GM19239 (cell line): ENCODE data around the gene GMDS.

ENCODE experiments used
- DNase-seq: peaks from one replicate; pipeline ENCODE4 v3.0.0; 2011; ENCODE audit warnings: low spot score; ENCODE audit not compliant: insufficient read length
- FAIRE-seq: peaks from 2 replicates; lab custom pipeline; 2011; peaks lifted over from hg19 to GRCh38; lab: Jason Lieb, UNC

The GMDS gene

GRCh38 chr6:1966713-1967112 is 278.7 kb downstream of the GMDS start:
- FAIRE-seq (no peak), DNase-seq (no peak)

GRCh38 chr6:1965596-1966224 is 279.7 kb downstream of the GMDS start:
- DNase-seq (no peak), FAIRE-seq (peak; percentile 48)

DNA sequence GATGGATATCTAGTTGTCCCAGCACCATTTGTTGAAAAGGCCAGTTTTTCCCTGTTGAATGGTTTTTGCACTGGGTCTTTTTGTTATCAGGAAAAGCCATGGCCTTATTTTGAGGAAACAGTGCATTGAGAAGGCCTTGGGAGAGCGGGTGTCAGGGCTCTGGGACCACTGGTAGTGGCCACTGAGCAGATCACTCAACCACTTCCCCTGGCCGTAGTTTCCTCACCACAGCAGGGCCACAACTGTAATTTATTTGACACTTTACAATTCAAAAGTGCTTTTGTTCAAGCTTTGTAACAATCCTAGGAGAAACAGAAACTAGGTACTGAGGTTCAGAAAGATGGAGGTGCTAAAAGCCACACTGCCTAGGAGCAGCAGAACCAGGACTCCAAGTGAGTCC is 281.8 kb downstream of the GMDS start:
- no peak for DNase-seq
- FAIRE-seq, result no peak

- DNase-seq (no peak), FAIRE-seq (no peak)
Observed at GRCh38 chr6:1962201-1962600, 283.2 kb downstream of the GMDS start.

DNA sequence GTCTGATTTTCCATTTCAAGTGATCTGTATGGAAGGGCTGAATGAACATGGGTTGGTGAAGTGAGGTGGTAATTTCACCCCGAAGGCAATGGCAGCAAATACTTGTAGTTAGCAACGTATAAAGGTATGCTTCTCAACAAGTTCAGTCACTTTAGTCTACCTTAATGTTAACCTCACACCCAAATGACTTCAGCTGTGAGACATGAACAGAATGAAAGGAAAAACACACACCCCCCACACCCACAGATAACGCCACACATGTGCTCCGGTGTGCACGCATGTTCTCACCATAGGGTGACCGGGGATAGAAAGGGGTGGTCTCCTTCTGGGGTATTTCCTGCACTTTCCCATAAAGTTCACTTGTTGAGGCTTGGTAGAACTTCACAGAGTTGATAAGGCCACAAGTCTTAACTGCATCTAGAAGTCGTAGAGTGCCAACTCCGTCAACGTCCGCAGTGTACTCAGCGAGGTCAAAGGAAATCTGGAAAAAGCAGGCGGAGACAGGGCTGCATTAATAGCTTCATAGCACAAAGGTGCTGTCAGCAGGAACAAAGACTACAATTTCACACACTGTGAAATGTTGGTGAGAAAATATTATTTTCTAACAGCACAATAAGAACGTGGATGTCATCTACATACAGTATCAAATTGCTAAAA is 284.8 kb downstream of the GMDS start:
- FAIRE-seq (no peak), DNase-seq (no peak)

DNA sequence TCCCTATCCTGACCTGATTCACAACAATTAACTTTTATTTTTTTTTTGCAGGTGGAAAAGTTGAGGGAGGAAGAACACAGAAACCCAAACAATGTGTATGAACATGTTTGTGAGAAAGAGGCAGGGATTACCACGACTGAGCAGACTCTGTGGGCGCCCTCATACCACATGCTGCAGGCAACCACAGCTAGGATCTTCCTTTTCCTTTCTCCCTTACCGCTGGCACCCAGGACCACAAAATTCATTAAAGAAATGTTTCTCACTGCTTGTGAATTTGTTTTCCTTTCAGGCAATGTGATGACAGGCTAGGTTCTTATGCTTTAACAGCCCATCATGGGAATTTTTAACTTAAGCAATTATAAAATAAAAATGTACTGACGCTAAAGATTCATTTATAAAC is 287.1 kb downstream of the GMDS start:
- no peak for FAIRE-seq
- no peak for DNase-seq

DNA sequence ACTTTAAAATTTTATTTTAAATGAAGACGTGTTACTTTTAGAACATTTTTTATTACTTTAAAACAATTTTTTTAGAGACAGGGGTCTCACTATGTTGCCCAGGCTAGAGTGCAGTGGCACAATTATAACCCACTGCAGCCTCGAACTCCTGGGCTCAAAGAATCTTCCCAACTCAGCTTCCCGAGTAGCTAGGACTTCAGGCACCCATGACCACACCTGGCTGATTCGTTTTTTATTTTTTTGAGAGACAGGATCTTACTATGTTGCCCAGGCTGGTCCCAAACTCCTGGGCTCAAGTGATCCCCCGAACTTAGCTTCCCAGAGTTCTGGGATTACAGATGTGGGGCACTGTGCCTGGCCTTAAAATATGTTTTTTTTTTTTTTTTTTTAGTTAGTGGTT is 287.7 kb downstream of the GMDS start:
- FAIRE-seq, result no peak
- no peak for DNase-seq

DNA sequence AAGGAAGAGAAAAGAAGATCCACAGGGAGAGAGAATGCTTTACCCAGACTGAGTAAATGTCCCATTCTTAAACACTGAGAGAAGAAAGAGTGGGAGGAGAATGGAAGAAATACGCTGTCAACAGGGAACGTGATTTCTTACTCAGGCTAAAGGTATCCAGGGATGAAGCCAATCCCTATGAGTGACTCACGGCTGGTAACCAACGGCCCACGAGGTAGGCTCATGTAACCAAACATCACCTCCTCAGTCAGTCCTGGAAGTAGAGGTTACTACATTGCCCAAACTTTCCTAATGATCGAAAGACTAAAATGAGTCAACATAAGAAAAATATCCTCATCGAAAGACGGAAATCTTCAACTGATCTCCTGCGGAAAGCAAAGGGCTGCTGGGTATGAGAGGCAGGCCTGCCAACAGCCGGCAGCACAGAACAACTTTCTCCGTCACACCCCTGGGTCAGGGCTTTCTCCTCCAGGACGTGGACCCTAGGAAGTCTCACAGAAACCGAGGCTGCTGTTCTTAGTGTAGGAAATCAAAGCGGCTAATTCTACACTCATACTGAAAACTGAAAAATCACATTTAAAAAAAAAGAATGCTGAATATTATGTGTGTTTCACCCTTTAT is 292.6 kb downstream of the GMDS start:
- no peak for FAIRE-seq
- no peak for DNase-seq

DNA sequence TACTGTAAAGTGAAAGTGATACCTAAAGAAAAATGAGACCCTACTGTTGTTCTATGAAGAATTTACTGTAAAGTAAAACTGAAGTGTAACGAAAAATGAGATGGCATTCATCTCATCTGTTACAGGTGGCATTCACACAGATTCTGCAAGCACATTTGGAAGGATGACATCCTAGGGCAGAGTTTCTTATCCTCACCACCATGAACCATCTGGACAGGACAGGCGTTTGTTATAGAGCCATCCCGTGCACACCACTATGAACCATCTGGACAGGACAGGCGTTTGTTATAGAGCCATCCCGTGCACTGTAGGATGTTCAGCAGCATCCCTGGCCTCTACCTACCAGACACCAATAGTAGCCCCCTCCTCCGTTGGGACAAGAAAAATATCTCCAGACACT is 294.8 kb downstream of the GMDS start:
- FAIRE-seq (no peak), DNase-seq (no peak)

DNA sequence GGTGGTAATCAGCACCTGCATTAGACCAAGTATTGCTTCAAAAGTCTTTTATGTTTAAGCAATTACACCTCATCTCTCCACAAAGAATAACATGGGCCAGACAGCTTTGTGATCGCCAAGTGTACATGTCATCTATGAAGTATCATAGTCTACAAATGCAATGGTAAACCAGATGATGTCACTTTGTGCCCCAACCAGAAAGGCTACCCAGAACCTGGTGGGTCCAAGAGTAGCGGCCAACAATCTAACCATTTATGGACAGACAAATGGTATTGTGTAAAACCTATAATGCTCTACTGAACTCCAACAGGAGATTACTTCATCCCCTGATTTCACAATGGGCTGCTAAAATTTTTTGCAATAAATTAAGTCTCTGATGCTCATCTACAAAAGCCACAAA is 295.9 kb downstream of the GMDS start:
- FAIRE-seq (no peak), DNase-seq (no peak)

DNA sequence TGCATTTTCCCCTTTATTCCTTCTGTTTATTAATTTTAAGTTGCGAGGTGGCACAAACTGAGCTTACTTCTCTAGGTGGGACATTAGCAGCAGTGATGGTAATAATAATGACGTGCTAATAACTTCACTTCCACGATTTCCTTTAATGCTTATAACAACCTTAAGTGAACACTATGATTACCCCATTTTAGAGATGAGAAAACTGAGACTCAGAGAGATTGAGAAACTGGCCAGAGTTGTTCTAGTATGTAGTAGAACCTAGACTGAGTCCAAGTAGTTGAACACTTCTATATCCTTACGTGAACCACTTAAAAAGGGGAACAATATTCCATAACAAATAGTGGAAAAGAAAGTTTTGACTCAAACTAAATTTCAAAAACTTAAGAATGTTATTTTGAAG is 297.5 kb downstream of the GMDS start:
- DNase-seq, result no peak
- FAIRE-seq, result no peak

GRCh38 chr6:1946583-1946982 is 298.8 kb downstream of the GMDS start:
- DNase-seq (no peak), FAIRE-seq (no peak)

DNA sequence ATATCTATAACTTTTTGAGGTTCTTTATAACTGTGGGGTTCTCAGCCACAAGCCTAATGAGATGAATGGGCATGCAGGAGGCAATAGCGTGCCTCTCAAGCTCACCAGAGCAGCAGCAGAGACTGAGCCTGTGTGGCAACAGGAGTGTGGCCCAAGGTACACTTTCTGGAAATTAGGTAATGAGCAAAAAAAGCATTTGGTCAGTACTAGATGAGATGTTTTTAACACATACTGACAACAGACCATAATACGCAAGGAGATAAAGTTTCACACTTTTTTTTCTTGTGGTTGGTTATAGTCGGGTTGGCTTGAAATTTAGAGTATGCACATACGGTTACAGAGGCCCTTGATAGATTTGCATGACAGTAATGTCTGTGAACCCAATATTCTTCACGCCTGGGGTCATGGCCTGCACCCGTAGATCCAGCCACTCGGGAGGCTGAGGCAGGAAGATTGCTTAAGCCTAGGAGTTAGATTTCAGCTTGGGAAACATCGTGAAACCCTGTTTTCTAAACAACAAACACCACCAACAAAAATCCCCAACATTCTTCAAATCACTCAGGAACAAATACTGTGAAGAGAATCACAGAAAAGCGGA is 300.1 kb downstream of the GMDS start:
- no peak for DNase-seq
- FAIRE-seq, result no peak

DNA sequence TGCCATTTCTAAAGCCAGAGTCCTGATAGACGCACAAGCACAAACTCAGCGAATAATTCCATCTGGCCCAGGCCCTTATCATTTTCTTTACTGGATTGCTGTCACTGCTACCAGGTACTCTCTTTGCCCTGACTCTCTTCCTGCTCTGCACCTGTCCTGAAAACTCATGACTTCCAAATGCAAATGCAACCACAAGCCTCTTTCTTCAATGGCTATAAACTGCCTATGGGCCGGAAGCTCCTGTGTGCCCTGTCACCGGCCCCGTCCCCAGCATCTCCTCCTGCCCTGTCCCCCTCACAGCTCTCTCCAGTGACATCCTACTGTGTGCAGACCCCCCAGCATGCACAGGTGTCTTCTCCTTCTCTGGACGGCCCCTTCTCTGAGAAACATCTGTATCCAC is 302.6 kb downstream of the GMDS start:
- FAIRE-seq (no peak), DNase-seq (no peak)

- FAIRE-seq (no peak), DNase-seq (no peak)
Observed at GRCh38 chr6:1941534-1941933, 303.9 kb downstream of the GMDS start.

DNA sequence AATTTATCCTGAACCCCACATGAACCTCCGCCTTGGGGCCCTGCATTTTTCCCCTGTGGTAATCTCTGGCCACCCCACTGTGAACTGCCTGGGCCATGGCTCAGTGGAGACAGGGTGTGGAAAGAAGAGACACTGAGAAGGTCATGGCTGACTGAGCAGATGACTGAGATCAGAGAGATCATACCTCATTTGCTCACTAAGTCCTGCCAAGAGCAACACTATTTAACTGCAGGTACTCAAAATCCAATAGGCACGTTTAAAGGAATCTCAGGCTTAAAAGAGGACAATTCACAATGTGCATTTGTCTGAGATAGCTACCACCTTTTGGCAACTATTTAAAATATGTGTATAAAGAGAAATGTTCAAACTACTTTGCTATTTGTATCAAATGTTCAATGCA is 305.0 kb downstream of the GMDS start:
- DNase-seq, result peak; percentile 4
- FAIRE-seq, result peak; percentile 70

DNA sequence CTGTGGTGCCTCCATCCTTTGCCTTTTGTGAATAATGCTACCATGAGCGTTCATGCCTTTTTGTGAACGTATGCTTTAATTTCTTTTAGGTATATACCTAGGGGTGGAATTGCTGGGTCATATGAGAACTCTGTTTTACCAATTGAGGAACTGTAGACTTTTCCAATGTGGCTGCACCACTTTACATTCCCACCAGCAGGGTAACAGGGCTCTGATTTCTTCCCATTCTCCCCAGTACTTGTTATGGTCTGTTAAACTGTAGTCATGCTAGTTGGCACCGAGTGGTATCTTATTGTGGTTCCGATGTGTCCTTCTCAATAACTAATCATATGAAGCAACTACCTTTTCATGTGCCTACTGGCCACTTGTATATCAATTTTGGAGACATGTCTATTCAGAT is 312.1 kb downstream of the GMDS start:
- DNase-seq (no peak), FAIRE-seq (no peak)

GRCh38 chr6:1931817-1932216 is 313.6 kb downstream of the GMDS start:
- DNase-seq, result no peak
- FAIRE-seq, result no peak

GRCh38 chr6:1930356-1930755 is 315.0 kb downstream of the GMDS start:
- no peak for FAIRE-seq
- DNase-seq, result no peak

DNA sequence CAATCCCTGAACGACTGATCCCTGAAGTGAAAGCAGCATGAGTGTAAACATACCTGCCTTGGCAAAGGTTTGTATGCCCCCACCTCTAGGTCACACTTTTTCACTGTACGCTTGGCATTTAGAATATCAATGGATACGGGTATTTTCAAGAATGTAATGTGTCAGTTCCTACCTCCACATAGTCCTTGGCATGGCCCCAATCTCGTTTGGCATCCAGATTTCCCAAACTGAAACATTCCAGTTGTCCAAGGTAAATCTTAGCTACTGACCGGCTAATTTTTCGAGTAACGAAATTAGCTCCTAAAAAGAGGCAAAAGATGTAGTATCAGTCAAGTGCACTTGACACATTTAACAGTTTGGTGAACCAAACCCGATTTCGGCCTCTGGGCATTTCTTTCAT is 315.5 kb downstream of the GMDS start:
- DNase-seq (no peak), FAIRE-seq (no peak)

DNA sequence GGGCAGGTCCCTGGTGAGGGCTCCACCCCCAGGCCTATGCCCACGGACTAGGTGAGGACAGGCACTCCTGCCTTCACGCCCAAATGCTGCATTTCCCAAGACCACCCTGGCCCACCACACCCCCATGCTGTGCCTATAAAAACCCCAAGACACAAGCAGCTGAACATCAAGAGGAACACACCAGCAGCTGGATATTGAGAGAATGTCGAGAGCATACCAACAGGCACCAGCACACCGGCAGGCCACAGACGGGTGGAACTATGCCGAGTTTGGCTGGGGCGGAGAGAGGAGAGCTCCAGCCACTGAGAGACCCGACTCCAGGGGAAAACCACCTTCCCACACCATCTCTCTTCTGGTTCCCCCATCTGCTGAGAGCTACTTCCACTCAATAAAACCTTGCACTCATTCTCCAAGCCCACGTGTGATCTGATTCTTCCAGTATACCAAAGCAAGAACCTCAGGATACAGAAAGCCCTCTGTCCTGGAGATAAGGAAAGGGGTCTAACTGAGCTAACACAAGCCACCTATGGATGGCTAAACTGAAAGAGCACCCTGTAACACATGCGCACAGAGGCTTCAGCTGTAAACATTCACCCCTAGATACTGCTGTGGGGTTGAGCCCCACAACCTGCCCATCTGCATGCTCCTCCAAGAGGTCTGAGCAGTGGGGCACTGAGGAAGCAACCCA is 319.5 kb downstream of the GMDS start:
- DNase-seq (no peak), FAIRE-seq (no peak)
